ENCODE data around the gene PSMD14. TPM values are rescaled to one million over a fixed set of nuclear protein-coding genes. Genes with fewer than 3 reads are reported as not detected.

PSMD14 gene
- total RNA-seq, 1 donor from 2014 or later: 52.6 TPM

DNA sequence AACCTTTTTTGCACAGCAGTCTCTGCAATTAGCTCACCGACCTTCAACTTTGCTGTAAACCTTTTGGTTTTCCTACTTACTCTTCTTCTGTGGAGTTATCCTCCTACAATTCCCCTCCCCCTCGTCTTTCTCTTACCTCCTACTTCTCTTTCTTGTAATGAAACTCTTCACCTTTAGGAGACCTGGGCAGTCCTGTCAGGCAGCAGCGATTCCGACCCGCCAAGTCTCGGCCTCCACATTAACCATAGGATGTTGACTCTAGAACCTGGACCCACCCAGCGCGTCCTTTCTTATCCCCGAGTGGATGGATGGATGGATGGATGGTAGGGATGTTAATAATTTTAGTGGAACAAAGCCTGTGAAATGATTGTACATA, 116.2 kb downstream of the PSMD14 start:
- Mint-ChIP-seq H3K36me3 (ENCODE audit: low read depth, unreplicated experiment) (peaks cover 4% of the 10 kb centered on the region), H3K4me3 (ENCODE audit: unreplicated experiment) (peak overlapping the region; percentile 72), H3K27ac (ENCODE audit: unreplicated experiment) (peak overlapping the region; percentile 44), H3K9me3 (ENCODE audit: unreplicated experiment) (no peaks in the 10 kb centered on the region), H3K4me1 (ENCODE audit: unreplicated experiment) (peaks cover 22% of the 10 kb centered on the region), H3K27me3 (ENCODE audit: unreplicated experiment) (peaks cover 55% of the 10 kb centered on the region)
- TF ChIP-seq, protein P1, sequence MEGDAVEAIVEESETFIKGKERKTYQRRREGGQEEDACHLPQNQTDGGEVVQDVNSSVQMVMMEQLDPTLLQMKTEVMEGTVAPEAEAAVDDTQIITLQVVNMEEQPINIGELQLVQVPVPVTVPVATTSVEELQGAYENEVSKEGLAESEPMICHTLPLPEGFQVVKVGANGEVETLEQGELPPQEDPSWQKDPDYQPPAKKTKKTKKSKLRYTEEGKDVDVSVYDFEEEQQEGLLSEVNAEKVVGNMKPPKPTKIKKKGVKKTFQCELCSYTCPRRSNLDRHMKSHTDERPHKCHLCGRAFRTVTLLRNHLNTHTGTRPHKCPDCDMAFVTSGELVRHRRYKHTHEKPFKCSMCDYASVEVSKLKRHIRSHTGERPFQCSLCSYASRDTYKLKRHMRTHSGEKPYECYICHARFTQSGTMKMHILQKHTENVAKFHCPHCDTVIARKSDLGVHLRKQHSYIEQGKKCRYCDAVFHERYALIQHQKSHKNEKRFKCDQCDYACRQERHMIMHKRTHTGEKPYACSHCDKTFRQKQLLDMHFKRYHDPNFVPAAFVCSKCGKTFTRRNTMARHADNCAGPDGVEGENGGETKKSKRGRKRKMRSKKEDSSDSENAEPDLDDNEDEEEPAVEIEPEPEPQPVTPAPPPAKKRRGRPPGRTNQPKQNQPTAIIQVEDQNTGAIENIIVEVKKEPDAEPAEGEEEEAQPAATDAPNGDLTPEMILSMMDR (IDR thresholded peaks at IDR 0.05; ENCODE audit: unreplicated experiment): no peak
- no peak for DNase-seq (ENCODE audit: low spot score)

GRCh38 chr2:161424891-161425727, 116.9 kb downstream of the PSMD14 start:
- no peak for DNase-seq (ENCODE audit: low spot score)
- peaks cover 21% of the 10 kb centered on the region for H3K4me1 Mint-ChIP-seq (ENCODE audit: unreplicated experiment)
- TF ChIP-seq, protein P1 (IDR thresholded peaks at IDR 0.05; ENCODE audit: unreplicated experiment): no peak
- H3K27me3 Mint-ChIP-seq (ENCODE audit: unreplicated experiment): peaks cover 54% of the 10 kb centered on the region
- H3K27ac Mint-ChIP-seq (ENCODE audit: unreplicated experiment): no peak overlapping the region
- no peaks in the 10 kb centered on the region for H3K9me3 Mint-ChIP-seq (ENCODE audit: unreplicated experiment)
- peaks cover 4% of the 10 kb centered on the region for H3K36me3 Mint-ChIP-seq (ENCODE audit: low read depth, unreplicated experiment)
- no peak overlapping the region for H3K4me3 Mint-ChIP-seq (ENCODE audit: unreplicated experiment)

DNA sequence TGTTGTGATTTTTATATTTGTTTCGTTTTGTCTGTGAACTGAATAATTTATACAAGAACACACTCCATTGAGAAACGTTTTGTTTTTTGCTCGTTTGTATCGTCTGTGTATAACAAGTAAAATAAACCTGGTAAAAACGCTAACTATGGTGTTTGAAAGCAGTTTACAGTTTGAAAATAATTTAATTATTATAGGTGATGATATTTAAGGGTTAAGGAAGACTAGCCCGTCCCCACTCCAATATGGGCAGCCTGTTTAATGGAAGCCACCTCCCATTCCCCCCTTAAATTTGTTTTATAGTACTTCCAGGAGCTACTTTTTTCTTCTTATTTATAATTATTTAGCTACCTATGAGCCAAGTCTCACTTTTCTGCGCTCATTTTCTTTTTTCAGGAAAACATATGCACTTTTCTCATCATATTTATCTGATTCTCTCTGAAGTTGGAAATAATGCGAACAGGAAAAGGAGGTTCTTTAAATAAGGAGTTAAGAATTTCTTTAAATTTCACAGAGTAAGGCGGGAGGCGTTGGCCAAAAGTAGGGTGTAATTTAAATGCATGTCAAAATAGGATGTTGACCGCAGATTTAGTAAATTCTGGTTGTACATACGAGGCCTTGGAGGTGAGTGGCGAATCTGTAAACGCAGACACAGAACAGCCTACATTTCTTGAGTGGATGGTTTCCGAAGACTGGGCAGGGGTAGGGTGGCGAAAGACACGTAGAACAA, 117.7 kb downstream of the PSMD14 start:
- Mint-ChIP-seq H3K9me3 (ENCODE audit: unreplicated experiment) (no peaks in the 10 kb centered on the region), H3K27ac (ENCODE audit: unreplicated experiment) (no peak overlapping the region), H3K4me1 (ENCODE audit: unreplicated experiment) (peaks cover 18% of the 10 kb centered on the region), H3K27me3 (ENCODE audit: unreplicated experiment) (peaks cover 47% of the 10 kb centered on the region), H3K36me3 (ENCODE audit: low read depth, unreplicated experiment) (peaks cover 4% of the 10 kb centered on the region), H3K4me3 (ENCODE audit: unreplicated experiment) (peak overlapping the region; percentile 6)
- DNase-seq (ENCODE audit: low spot score): no peak
- TF ChIP-seq, protein P1 (IDR thresholded peaks at IDR 0.05; ENCODE audit: unreplicated experiment): no peak

- TF ChIP-seq, protein P1 (IDR thresholded peaks at IDR 0.05; ENCODE audit: unreplicated experiment): no peak
- Mint-ChIP-seq H3K27ac (ENCODE audit: unreplicated experiment) (no peak overlapping the region), H3K36me3 (ENCODE audit: low read depth, unreplicated experiment) (peaks cover 4% of the 10 kb centered on the region), H3K27me3 (ENCODE audit: unreplicated experiment) (peaks cover 42% of the 10 kb centered on the region), H3K4me1 (ENCODE audit: unreplicated experiment) (peaks cover 18% of the 10 kb centered on the region), H3K9me3 (ENCODE audit: unreplicated experiment) (no peaks in the 10 kb centered on the region), H3K4me3 (ENCODE audit: unreplicated experiment) (peak overlapping the region; percentile 62)
- DNase-seq (ENCODE audit: low spot score): no peak
These were observed 118.3 kb downstream of the PSMD14 start for GRCh38 chr2:161426455-161426921.
